ENCODE data around the gene DEPDC7. TPM values are rescaled to one million over a fixed set of nuclear protein-coding genes. Genes with fewer than 3 reads are reported as not detected.

DEPDC7 gene
- total and polyA plus RNA-seq, 2 of the 13 experiments (the other 11 are each of a cell fraction or from before 2014, with no cell fraction given) = 17.3 to 33.3 TPM

DNA sequence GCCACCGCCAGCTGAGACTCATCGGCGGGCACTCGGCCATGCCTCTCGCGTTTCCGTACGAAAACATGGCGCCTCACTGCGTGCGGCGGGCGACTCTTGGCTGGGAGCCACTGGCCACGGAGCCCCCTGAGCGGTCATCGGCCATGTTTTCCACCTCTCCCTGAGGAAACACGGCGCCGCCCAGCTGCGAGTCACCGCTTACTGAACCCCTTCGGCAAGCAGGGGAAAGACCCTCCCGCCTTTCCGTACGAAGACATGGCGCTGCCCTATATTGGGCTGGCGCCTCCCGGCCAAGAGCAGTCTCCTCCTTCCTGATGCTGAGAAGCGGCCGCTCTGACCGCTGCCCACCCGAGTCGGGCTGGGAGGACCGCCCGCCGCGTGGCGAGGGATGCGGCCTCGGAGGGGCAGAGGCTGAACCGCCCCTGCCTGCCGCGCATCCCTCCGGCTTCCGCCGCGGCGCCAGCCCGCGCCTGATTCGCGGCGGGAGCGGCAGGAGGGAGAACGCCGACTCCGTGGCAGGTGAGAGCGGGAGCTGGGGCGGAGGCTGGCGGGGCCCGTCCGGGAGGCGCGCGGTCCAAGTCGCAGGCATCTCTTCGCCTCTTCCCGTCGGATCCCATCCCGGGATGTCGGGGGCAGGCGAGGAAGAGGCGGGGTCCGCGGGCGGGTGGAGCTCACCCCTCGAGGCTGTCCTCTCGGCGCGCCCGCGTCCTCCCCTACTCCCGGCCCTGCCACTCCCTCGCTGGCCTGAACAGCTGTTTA, 23.8 kb downstream of the DEPDC7 start, which contains the start of gene TCP11L1 (continued):
- TF ChIP-seq, protein P1, sequence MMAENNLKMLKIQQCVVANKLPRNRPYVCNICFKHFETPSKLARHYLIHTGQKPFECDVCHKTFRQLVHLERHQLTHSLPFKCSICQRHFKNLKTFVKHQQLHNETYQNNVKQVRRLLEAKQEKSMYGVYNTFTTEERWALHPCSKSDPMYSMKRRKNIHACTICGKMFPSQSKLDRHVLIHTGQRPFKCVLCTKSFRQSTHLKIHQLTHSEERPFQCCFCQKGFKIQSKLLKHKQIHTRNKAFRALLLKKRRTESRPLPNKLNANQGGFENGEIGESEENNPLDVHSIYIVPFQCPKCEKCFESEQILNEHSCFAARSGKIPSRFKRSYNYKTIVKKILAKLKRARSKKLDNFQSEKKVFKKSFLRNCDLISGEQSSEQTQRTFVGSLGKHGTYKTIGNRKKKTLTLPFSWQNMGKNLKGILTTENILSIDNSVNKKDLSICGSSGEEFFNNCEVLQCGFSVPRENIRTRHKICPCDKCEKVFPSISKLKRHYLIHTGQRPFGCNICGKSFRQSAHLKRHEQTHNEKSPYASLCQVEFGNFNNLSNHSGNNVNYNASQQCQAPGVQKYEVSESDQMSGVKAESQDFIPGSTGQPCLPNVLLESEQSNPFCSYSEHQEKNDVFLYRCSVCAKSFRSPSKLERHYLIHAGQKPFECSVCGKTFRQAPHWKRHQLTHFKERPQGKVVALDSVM (CRISPR knock-in tag; IDR thresholded peaks at IDR 0.05) = peak; percentile 75
- TF ChIP-seq, protein P2, sequence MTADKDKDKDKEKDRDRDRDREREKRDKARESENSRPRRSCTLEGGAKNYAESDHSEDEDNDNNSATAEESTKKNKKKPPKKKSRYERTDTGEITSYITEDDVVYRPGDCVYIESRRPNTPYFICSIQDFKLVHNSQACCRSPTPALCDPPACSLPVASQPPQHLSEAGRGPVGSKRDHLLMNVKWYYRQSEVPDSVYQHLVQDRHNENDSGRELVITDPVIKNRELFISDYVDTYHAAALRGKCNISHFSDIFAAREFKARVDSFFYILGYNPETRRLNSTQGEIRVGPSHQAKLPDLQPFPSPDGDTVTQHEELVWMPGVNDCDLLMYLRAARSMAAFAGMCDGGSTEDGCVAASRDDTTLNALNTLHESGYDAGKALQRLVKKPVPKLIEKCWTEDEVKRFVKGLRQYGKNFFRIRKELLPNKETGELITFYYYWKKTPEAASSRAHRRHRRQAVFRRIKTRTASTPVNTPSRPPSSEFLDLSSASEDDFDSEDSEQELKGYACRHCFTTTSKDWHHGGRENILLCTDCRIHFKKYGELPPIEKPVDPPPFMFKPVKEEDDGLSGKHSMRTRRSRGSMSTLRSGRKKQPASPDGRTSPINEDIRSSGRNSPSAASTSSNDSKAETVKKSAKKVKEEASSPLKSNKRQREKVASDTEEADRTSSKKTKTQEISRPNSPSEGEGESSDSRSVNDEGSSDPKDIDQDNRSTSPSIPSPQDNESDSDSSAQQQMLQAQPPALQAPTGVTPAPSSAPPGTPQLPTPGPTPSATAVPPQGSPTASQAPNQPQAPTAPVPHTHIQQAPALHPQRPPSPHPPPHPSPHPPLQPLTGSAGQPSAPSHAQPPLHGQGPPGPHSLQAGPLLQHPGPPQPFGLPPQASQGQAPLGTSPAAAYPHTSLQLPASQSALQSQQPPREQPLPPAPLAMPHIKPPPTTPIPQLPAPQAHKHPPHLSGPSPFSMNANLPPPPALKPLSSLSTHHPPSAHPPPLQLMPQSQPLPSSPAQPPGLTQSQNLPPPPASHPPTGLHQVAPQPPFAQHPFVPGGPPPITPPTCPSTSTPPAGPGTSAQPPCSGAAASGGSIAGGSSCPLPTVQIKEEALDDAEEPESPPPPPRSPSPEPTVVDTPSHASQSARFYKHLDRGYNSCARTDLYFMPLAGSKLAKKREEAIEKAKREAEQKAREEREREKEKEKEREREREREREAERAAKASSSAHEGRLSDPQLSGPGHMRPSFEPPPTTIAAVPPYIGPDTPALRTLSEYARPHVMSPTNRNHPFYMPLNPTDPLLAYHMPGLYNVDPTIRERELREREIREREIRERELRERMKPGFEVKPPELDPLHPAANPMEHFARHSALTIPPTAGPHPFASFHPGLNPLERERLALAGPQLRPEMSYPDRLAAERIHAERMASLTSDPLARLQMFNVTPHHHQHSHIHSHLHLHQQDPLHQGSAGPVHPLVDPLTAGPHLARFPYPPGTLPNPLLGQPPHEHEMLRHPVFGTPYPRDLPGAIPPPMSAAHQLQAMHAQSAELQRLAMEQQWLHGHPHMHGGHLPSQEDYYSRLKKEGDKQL (CRISPR knock-in tag; IDR thresholded peaks at IDR 0.05; ENCODE audit: low read depth) = no peak
- TF ChIP-seq ZBTB8A (CRISPR knock-in tag; IDR thresholded peaks at IDR 0.05; ENCODE audit: borderline replicate concordance, low read depth) (no peak), NFATC3 (CRISPR knock-in tag; IDR thresholded peaks at IDR 0.05) (no peak), ZNF232 (CRISPR knock-in tag; IDR thresholded peaks at IDR 0.05; ENCODE audit: borderline replicate concordance) (0 out of 2 replicates have a peak, but pooled peaks have one; percentile 17), KDM6A (CRISPR knock-in tag; IDR thresholded peaks at IDR 0.05; ENCODE audit: low read depth) (no peak), SRY (CRISPR knock-in tag; IDR thresholded peaks at IDR 0.05) (no peak), DNMT3B (CRISPR knock-in tag; conservative IDR thresholded peaks at IDR 0.05) (no peak)
- TF ChIP-seq, protein P3, sequence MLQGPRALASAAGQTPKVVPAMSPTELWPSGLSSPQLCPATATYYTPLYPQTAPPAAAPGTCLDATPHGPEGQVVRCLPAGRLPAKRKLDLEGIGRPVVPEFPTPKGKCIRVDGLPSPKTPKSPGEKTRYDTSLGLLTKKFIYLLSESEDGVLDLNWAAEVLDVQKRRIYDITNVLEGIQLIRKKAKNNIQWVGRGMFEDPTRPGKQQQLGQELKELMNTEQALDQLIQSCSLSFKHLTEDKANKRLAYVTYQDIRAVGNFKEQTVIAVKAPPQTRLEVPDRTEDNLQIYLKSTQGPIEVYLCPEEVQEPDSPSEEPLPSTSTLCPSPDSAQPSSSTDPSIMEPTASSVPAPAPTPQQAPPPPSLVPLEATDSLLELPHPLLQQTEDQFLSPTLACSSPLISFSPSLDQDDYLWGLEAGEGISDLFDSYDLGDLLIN (CRISPR knock-in tag; IDR thresholded peaks at IDR 0.05; ENCODE audit: borderline replicate concordance) = peak; percentile 26; the same call in 1 of the 2 replicates
